NCI-H1436 (cell line): ENCODE data around the gene TRPC5OS.

Experiments
- DNase-seq: peaks from one replicate; lab custom pipeline; 2025; lab: John Stamatoyannopoulos, UW

The TRPC5OS gene

DNA sequence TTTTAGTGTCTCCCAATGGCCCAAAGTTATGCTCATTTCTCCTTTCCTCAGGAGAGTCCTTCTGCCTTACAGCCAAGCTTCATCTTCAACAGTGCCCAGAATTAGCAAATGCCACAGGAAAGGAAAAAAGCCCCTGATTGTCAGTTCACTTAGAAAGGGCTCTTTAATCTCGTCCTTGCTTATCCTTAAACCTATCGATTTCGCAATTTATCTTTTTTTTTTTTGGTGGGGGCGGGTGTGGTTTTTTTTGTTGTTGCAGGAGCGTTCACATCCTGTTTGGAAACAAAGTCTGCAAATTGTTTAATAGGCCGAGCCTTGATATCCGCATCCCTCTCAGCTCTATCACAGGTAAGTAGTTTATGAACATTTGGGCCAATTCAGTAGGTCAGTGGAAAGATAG is 20.2 kb downstream of the TRPC5OS start:
- no peak for DNase-seq

GRCh38 chrX:111914398-111915090 is 38.6 kb downstream of the TRPC5OS start:
- DNase-seq, result peak; percentile 3

- DNase-seq, result no peak
Measured at GRCh38 chrX:111917591-111917990, 41.6 kb downstream of the TRPC5OS start.

DNA sequence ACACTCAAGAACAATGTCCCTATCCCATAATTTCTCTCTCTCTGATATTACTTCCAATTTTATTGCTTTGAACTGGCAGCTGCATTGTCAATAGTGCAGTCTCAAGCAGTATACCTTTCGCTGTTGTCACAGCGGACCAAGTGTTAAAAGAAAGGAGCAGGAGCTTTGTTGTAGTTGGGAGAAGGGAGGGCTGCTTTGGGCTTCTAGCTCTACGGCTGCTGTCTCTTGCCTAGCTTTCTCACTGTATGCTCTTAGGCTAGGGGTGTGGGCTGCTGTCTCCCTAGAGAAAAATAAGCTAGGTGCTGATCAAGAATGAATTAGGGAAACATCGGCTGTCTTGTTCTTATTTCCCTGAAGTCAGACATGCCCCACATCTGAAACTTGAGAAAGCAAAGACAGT is 52.5 kb downstream of the TRPC5OS start:
- no peak for DNase-seq
